Panc1 (cell line): ENCODE measurements around the gene NDUFV2. TPM values are rescaled to one million over a fixed set of nuclear protein-coding genes. Genes with fewer than 3 reads are reported as not detected.

Experiments used
- ATAC-seq: fragments of 200-7000 bp; cut with Tn5 transposase; 2 replicates; pipeline ENCODE4 v1.9.1; 2020; ENCODE audit warnings: mild to moderate bottlenecking, moderate library complexity
- BruUV-seq: library from RNA; stranded (reverse); fragments of 400-500 nt; replicated peaks from 2 replicates; lab custom pipeline; 2021; lab: Mats Ljungman, UMichigan
- CTCF ChIA-PET: fragments of 300-600 bp; sonication (Branson Sonifier 250); formaldehyde crosslinking; loops from one replicate; lab custom pipeline; 2022; ENCODE audit warnings: antibody characterized with exemption; lab: Charles Lee
- POLR2A ChIA-PET: fragments of 300-600 bp; sonication (Branson Sonifier 250); formaldehyde crosslinking; loops from one replicate; lab custom pipeline; 2022; ENCODE audit warnings: antibody characterized with exemption; lab: Charles Lee
- DNase-seq: peaks from one replicate; pipeline ENCODE4 v3.0.0-alpha.2; 2010; ENCODE audit warnings: low read depth, low spot score
- H3K27ac ChIP-seq: 2 replicates; pipeline ENCODE4 v1.5.1; 2011; ENCODE audit warnings: mild to moderate bottlenecking, low read length, inconsistent platforms
- H3K27me3 ChIP-seq: fragments of 200-500 bp; sonication (Bioruptor generic); 2 replicates; pipeline ENCODE4 v1.6.0; 2014; ENCODE audit warnings: low read length, inconsistent platforms; ENCODE audit not compliant: control insufficient read depth, insufficient read depth
- H3K36me3 ChIP-seq: fragments of 200-500 bp; sonication (Bioruptor generic); 2 replicates; pipeline ENCODE4 v1.5.1; 2014; ENCODE audit warnings: inconsistent platforms, mild to moderate bottlenecking, low read length, moderate library complexity; ENCODE audit not compliant: control insufficient read depth, insufficient read depth
- H3K4me1 ChIP-seq: 2 replicates; pipeline ENCODE4 v1.5.1; 2011; ENCODE audit warnings: inconsistent platforms, mild to moderate bottlenecking, low read length, moderate library complexity; ENCODE audit not compliant: control insufficient read depth, insufficient read depth
- H3K4me3 ChIP-seq, 2 experiments: 2 replicates each; pipeline ENCODE4 v1.5.1; 2011 to 2012; ENCODE audit warnings: low read depth in 2 of 2, low read length in 2 of 2, mild to moderate bottlenecking in 2 of 2, inconsistent platforms in 1 of 2, moderate library complexity in 1 of 2
- H3K9me3 ChIP-seq: fragments of 200-500 bp; sonication (Bioruptor generic); 2 replicates; pipeline ENCODE4 v1.5.1; 2014; ENCODE audit warnings: low read depth, mild to moderate bottlenecking, inconsistent platforms, low read length, moderate library complexity; ENCODE audit not compliant: control insufficient read depth, insufficient read depth
- POLR2AphosphoS5 ChIP-seq: IDR thresholded peaks from 2 replicates; pipeline ENCODE4 v1.6.1; 2012; ENCODE audit warnings: mild to moderate bottlenecking, low read depth, low read length, moderate library complexity
- SIN3A ChIP-seq: IDR thresholded peaks from 2 replicates; pipeline ENCODE4 v1.6.1; 2012; ENCODE audit warnings: low read depth, mild to moderate bottlenecking, low read length, moderate library complexity, borderline replicate concordance; ENCODE audit not compliant: insufficient read depth
- in situ Hi-C: cut with HindIII; loops from 2 replicates; pipeline ENCODE4 v1.10.0; 2016; ENCODE audit warnings: low sequenced_read_pairs, low pct_unique_long_range_greater_than_20kb
- intact Hi-C: fragments of 100-400 bp; cut with micrococcal nuclease; formaldehyde crosslinking; loops from one replicate; pipeline ENCODE4 v1.10.0; 2022; ENCODE audit not compliant: unreplicated experiment
- total RNA-seq: library from RNA; stranded (reverse); gene quantifications from one replicate; pipeline ENCODE4 v1.2.1, GENCODE V29; 2021; ENCODE audit not compliant: unreplicated experiment
- TF ChIP-seq, protein P1 (sequence below), 2 experiments: IDR thresholded peaks; 2 replicates each; pipeline ENCODE4 v1.6.1; 2011 to 2012; ENCODE audit warnings: low read depth in 2 of 2, control low read depth in 1 of 2, low read length in 1 of 2, mild to moderate bottlenecking in 1 of 2, moderate library complexity in 1 of 2; ENCODE audit not compliant: insufficient read depth in 1 of 2
- TF ChIP-seq, protein P2 (sequence below): fragments of 450-650 bp; IDR thresholded peaks from 2 replicates; pipeline ENCODE4 v1.5.1; 2017; ENCODE audit warnings: mild to moderate bottlenecking

NDUFV2 gene
- total RNA-seq, 1 experiment from 2014 or later, result 157 TPM

DNA sequence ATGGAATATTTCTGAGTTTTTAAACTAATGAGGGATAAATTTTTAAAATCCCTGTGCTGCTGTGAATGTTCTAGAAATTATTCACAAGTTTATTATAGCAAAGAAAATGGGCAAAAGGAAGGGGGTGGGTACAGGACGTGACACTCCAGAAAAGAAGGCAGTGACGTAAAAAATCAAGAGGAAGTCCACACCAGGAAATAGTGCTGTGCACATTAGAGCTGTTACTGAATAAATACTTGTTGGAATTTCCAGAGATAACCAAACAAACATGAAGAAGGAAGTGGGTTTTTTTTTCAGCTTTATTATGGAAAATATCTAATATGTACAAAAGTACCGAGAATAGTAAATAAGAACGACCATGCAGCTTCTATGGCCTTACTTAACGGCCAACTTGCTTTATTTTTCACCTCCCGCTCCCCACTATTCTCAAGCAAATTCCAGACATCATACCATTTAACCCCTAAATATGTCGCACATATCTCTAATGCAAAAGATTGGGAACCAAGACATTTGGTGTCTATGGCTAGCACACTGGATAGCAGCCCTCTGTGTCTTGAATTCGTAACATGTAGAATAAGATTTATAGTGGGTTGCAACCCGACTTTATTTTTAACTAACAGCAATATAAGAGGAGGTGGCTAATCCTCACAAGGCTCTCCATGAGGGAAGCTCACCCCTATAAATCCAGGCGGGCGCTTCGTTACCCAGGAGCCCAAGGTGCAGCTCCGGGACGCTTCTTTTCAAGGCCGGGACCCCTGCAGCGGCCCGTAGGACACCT is 580 bp upstream of the NDUFV2 start:
- Histone ChIP-seq H3K4me3 (peak overlapping the region; percentile 66 to 78), H3K27ac (peak overlapping the region; percentile 92), H3K4me1 (peaks cover 38% of the 10 kb centered on the region), H3K36me3 (peaks cover 5% of the 10 kb centered on the region), H3K27me3 (no peaks in the 10 kb centered on the region), H3K9me3 (no peaks in the 10 kb centered on the region)
- BruUV-seq, result no TSS peak
- in situ Hi-C loops, result no loop called here
- ATAC-seq (peak; percentile 13), DNase-seq (no peak)
- ChIA-PET CTCF (no interaction called here), POLR2A (no interaction called here)
- intact Hi-C loops, result no loop called here
- TF ChIP-seq POLR2AphosphoS5 (peak; percentile 13; the same call in 1 of the 2 replicates), SIN3A (no peak)

DNA sequence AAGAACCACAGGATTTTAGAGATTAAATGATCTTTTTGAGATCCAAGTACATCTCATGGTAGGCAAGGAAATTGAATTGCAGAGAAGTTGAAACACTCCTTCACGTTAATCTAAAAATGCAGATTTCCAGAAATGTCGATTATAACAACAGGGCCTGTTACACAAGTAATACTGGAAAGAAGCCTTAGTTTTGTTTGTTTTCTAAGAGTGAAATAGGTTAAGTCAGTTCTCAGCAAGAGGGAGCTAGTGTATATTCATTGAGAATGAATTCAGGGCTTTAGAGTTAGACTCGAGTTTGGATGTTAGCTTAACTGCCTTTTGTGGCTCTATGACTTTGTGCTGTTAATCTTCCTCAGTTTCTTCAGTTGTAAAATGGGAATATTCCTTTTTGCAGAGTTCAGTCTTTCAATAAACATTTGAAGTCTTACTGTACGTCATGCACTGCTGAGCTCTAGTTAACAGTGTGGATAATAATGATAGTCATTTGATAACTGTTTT is 926 bp downstream of the NDUFV2 start:
- no TSS peak for BruUV-seq
- intact Hi-C loops, result no loop called here
- Histone ChIP-seq H3K9me3 (no peaks in the 10 kb centered on the region), H3K36me3 (peaks cover 5% of the 10 kb centered on the region), H3K27me3 (no peaks in the 10 kb centered on the region), H3K4me1 (peaks cover 46% of the 10 kb centered on the region), H3K4me3 (peak overlapping the region; percentile 66 to 77), H3K27ac (peak overlapping the region; percentile 93)
- ATAC-seq, result no peak
- in situ Hi-C loops, result no loop called here
- no peak for DNase-seq
- TF ChIP-seq, protein P1, sequence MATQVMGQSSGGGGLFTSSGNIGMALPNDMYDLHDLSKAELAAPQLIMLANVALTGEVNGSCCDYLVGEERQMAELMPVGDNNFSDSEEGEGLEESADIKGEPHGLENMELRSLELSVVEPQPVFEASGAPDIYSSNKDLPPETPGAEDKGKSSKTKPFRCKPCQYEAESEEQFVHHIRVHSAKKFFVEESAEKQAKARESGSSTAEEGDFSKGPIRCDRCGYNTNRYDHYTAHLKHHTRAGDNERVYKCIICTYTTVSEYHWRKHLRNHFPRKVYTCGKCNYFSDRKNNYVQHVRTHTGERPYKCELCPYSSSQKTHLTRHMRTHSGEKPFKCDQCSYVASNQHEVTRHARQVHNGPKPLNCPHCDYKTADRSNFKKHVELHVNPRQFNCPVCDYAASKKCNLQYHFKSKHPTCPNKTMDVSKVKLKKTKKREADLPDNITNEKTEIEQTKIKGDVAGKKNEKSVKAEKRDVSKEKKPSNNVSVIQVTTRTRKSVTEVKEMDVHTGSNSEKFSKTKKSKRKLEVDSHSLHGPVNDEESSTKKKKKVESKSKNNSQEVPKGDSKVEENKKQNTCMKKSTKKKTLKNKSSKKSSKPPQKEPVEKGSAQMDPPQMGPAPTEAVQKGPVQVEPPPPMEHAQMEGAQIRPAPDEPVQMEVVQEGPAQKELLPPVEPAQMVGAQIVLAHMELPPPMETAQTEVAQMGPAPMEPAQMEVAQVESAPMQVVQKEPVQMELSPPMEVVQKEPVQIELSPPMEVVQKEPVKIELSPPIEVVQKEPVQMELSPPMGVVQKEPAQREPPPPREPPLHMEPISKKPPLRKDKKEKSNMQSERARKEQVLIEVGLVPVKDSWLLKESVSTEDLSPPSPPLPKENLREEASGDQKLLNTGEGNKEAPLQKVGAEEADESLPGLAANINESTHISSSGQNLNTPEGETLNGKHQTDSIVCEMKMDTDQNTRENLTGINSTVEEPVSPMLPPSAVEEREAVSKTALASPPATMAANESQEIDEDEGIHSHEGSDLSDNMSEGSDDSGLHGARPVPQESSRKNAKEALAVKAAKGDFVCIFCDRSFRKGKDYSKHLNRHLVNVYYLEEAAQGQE (IDR thresholded peaks at IDR 0.05; ENCODE audit: insufficient read depth in 1 of 2, low read depth in 2 of 2, low read length in 1 of 2), result no peak
- TF ChIP-seq, protein P2, sequence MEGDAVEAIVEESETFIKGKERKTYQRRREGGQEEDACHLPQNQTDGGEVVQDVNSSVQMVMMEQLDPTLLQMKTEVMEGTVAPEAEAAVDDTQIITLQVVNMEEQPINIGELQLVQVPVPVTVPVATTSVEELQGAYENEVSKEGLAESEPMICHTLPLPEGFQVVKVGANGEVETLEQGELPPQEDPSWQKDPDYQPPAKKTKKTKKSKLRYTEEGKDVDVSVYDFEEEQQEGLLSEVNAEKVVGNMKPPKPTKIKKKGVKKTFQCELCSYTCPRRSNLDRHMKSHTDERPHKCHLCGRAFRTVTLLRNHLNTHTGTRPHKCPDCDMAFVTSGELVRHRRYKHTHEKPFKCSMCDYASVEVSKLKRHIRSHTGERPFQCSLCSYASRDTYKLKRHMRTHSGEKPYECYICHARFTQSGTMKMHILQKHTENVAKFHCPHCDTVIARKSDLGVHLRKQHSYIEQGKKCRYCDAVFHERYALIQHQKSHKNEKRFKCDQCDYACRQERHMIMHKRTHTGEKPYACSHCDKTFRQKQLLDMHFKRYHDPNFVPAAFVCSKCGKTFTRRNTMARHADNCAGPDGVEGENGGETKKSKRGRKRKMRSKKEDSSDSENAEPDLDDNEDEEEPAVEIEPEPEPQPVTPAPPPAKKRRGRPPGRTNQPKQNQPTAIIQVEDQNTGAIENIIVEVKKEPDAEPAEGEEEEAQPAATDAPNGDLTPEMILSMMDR, result peak; percentile 9; the same call in 1 of the 2 replicates
- CTCF ChIA-PET, result interaction anchor here (0.6 kb wide), 1 partner anchor 451 kb away, joined by 5 read pairs; no protein-coding TSS in a partner anchor
- POLR2A ChIA-PET, result interaction anchor here (0.7 kb wide), 1 partner anchor 14 kb away, joined by 3 read pairs; no protein-coding TSS in a partner anchor
